Hematopoietic multipotent progenitor cell treated with erythropoietin and hydrocortisone succinate and interleukin-3 and kit ligand, for 15 days (in vitro differentiated cells): Measurements from ENCODE around the gene MAP4.
"Not testable (repeated sequence)": the region's sequence is repeated elsewhere in the genome, so short reads cannot be mapped to it uniquely, and the experiment has no call there.

ENCODE experiments used
- DNase-seq: peaks from one replicate; pipeline ENCODE4 v3.0.0-alpha.2; 2015; ENCODE audit warnings: low spot score

The MAP4 gene

GRCh38 chr3:48016301-48016973, at the start of gene MAP4:
MAP4 (minus strand) TSS chr3:48016416; CDS start chr3:47998860, 17,556 bp downstream.
- DNase-seq: peak; percentile 30

GRCh38 chr3:48065035-48065434, 48.8 kb upstream of the MAP4 start:
- DNase-seq: no peak

GRCh38 chr3:48064292-48064829, 48.1 kb upstream of the MAP4 start:
- no peak for DNase-seq

GRCh38 chr3:48061586-48061985, 45.4 kb upstream of the MAP4 start:
- not testable (repeated sequence) for DNase-seq

- no peak for DNase-seq
Observed at GRCh38 chr3:48058091-48058490, 41.9 kb upstream of the MAP4 start.

GRCh38 chr3:48057521-48057920, 41.3 kb upstream of the MAP4 start:
- no peak for DNase-seq

GRCh38 chr3:48047841-48048464, 31.7 kb upstream of the MAP4 start:
- DNase-seq: no peak

GRCh38 chr3:48042071-48042760, 26.0 kb upstream of the MAP4 start:
- no peak for DNase-seq

GRCh38 chr3:48039487-48040190, 23.4 kb upstream of the MAP4 start:
- no peak for DNase-seq

GRCh38 chr3:48038971-48039481, 22.8 kb upstream of the MAP4 start:
- DNase-seq: no peak

- DNase-seq: no peak
Observed at GRCh38 chr3:48034000-48034516, 17.8 kb upstream of the MAP4 start.

GRCh38 chr3:48030188-48030587, 14.0 kb upstream of the MAP4 start:
- DNase-seq: no peak

GRCh38 chr3:48026951-48027908, 11.0 kb upstream of the MAP4 start:
- no peak for DNase-seq

- DNase-seq: no peak
Observed at GRCh38 chr3:48026098-48026497, 9.9 kb upstream of the MAP4 start.

- DNase-seq: no peak
Observed at GRCh38 chr3:48024401-48024800, 8.2 kb upstream of the MAP4 start.

- no peak for DNase-seq
Observed at GRCh38 chr3:48023377-48023776, 7.2 kb upstream of the MAP4 start.

GRCh38 chr3:48022178-48022577, 6.0 kb upstream of the MAP4 start:
- DNase-seq: no peak

GRCh38 chr3:48018841-48019240, 2.6 kb upstream of the MAP4 start:
- DNase-seq: no peak

GRCh38 chr3:48015431-48016180, 610 bp downstream of the MAP4 start:
- DNase-seq: no peak

GRCh38 chr3:48014358-48014757, 1.9 kb downstream of the MAP4 start:
- DNase-seq: no peak
